SU-DHL-6 (cell line): ENCODE data around the gene STK32B.
A peak's percentile ranks its signal among the peaks of the same experiment; 100 is the strongest.

ENCODE experiments used
- H2AFZ ChIP-seq: fragments of 200-600 bp; sonication (generic); 2 replicates; pipeline ENCODE4 v1.6.1; 2014; ENCODE audit warnings: low read depth, mild to moderate bottlenecking, moderate library complexity, mixed read lengths, antibody characterized with exemption, low read length; ENCODE audit not compliant: severe bottlenecking
- H3F3A ChIP-seq: fragments of 200-600 bp; shearing (Covaris generic); 2 replicates; pipeline ENCODE4 v1.6.0; 2016; ENCODE audit warnings: antibody characterized with exemption, mild to moderate bottlenecking; ENCODE audit not compliant: insufficient read depth
- H3K27ac ChIP-seq: fragments of 200-600 bp; sonication (generic); 2 replicates; pipeline ENCODE4 v1.5.1; 2016; ENCODE audit warnings: low read depth, mild to moderate bottlenecking, low read length, moderate library complexity, mixed read lengths
- H3K27me3 ChIP-seq: fragments of 200-600 bp; sonication (generic), shearing (Covaris generic); 2 replicates; pipeline ENCODE4 v1.6.0; 2014; ENCODE audit warnings: mild to moderate bottlenecking, low read length
- H3K36me3 ChIP-seq: fragments of 200-600 bp; sonication (generic); 2 replicates; pipeline ENCODE4 v1.6.1; 2014; ENCODE audit warnings: mild to moderate bottlenecking, low read length, mixed read lengths
- H3K4me2 ChIP-seq: fragments of 300-600, 200-600 bp; shearing (Covaris generic), sonication (generic); 2 replicates; pipeline ENCODE4 v1.6.0; 2014; ENCODE audit warnings: low read length, low read depth, mild to moderate bottlenecking; ENCODE audit not compliant: poor library complexity, severe bottlenecking
- H3K4me3 ChIP-seq: fragments of 200-600 bp; sonication (generic); 2 replicates; pipeline ENCODE4 v1.5.1; 2014; ENCODE audit warnings: antibody characterized with exemption, low read length, mild to moderate bottlenecking, mixed read lengths; ENCODE audit not compliant: insufficient read depth, poor library complexity, severe bottlenecking
- H3K79me2 ChIP-seq: fragments of 200-600 bp; sonication (generic); 2 replicates; pipeline ENCODE4 v1.6.1; 2014; ENCODE audit warnings: mild to moderate bottlenecking, low read length, moderate library complexity; ENCODE audit not compliant: insufficient read depth
- H3K9ac ChIP-seq: fragments of 200-600 bp; sonication (generic); 2 replicates; pipeline ENCODE4 v1.7.0; 2014; ENCODE audit warnings: mild to moderate bottlenecking, low read length
- H3K9me2 ChIP-seq: fragments of 200-600 bp; sonication (generic); replicated peaks from 2 replicates; pipeline ENCODE4 v1.6.1; 2014; ENCODE audit warnings: low read length; ENCODE audit not compliant: insufficient read depth
- H3K9me3 ChIP-seq: fragments of 200-600 bp; sonication (generic); 2 replicates; pipeline ENCODE4 v1.6.1; 2014; ENCODE audit warnings: low read length, mixed read lengths; ENCODE audit not compliant: insufficient read depth
- H4K20me1 ChIP-seq: fragments of 200-600 bp; sonication (generic); 2 replicates; pipeline ENCODE4 v1.6.1; 2014; ENCODE audit warnings: low read depth, mild to moderate bottlenecking, antibody characterized with exemption, low read length, moderate library complexity, mixed read lengths
- CTCF ChIP-seq: fragments of 200-600 bp; sonication (generic); IDR thresholded peaks from one replicate; pipeline ENCODE4 v1.5.1; 2017; ENCODE audit warnings: antibody characterized with exemption, mild to moderate bottlenecking, low read length, moderate library complexity; ENCODE audit not compliant: insufficient read depth, poor library complexity, severe bottlenecking
- EZH2phosphoT487 ChIP-seq: fragments of 200-600 bp; sonication (generic), shearing (Covaris generic); conservative IDR thresholded peaks from 2 replicates; pipeline ENCODE4 v1.6.1; 2018; ENCODE audit warnings: mild to moderate bottlenecking, antibody characterized with exemption, low read length, moderate library complexity, mixed read lengths

The STK32B gene

GRCh38 chr4:5072948-5073347 lies 21.7 kb downstream of the STK32B start:
- H3K27me3 ChIP-seq: no peaks in the 10 kb centered on the region
- H2AFZ ChIP-seq: no peak overlapping the region
- H3K36me3 ChIP-seq: no peaks in the 10 kb centered on the region
- no peak overlapping the region for H3K27ac ChIP-seq
- H3K79me2 ChIP-seq: no peaks in the 10 kb centered on the region
- no peak overlapping the region for H3K4me2 ChIP-seq
- no peaks in the 10 kb centered on the region for H3K9me2 ChIP-seq
- H3F3A ChIP-seq: no peaks in the 10 kb centered on the region
- H3K9ac ChIP-seq: no peak overlapping the region
- H4K20me1 ChIP-seq: no peaks in the 10 kb centered on the region
- H3K9me3 ChIP-seq: no peaks in the 10 kb centered on the region
- TF ChIP-seq CTCF: no peak
- no peak overlapping the region for H3K4me3 ChIP-seq

GRCh38 chr4:5078009-5078408 lies 26.7 kb downstream of the STK32B start:
- Histone ChIP-seq H3K9me3 (no peaks in the 10 kb centered on the region), H2AFZ (peak overlapping the region; percentile 19), H4K20me1 (no peaks in the 10 kb centered on the region), H3K36me3 (no peaks in the 10 kb centered on the region), H3K79me2 (no peaks in the 10 kb centered on the region), H3F3A (no peaks in the 10 kb centered on the region), H3K9ac (no peak overlapping the region), H3K27ac (no peak overlapping the region), H3K4me3 (no peak overlapping the region), H3K4me2 (no peak overlapping the region), H3K9me2 (no peaks in the 10 kb centered on the region), H3K27me3 (no peaks in the 10 kb centered on the region)
- no peak for TF ChIP-seq EZH2phosphoT487
- no peak for TF ChIP-seq CTCF

- Histone ChIP-seq H3K79me2 (no peaks in the 10 kb centered on the region), H3K36me3 (no peaks in the 10 kb centered on the region), H3F3A (no peaks in the 10 kb centered on the region), H3K27ac (no peak overlapping the region), H3K4me3 (no peak overlapping the region), H3K9ac (no peak overlapping the region), H3K9me2 (no peaks in the 10 kb centered on the region), H2AFZ (no peak overlapping the region), H3K4me2 (no peak overlapping the region), H4K20me1 (no peaks in the 10 kb centered on the region), H3K9me3 (no peaks in the 10 kb centered on the region), H3K27me3 (no peaks in the 10 kb centered on the region)
- TF ChIP-seq EZH2phosphoT487 (no peak), CTCF (no peak)
Observed at GRCh38 chr4:5079581-5079980, 28.3 kb downstream of the STK32B start.
